NCI-H1436 treated with DMSO at 0.1 percent for 48 hours (cell line): Measurements from ENCODE around the gene PEX26.
"Not testable (repeated sequence)": the region's sequence is repeated elsewhere in the genome, so short reads cannot be mapped to it uniquely, and the experiment has no call there.

ENCODE experiments used
- DNase-seq: peaks from one replicate; lab custom pipeline; 2025; lab: John Stamatoyannopoulos, UW

The PEX26 gene

DNA sequence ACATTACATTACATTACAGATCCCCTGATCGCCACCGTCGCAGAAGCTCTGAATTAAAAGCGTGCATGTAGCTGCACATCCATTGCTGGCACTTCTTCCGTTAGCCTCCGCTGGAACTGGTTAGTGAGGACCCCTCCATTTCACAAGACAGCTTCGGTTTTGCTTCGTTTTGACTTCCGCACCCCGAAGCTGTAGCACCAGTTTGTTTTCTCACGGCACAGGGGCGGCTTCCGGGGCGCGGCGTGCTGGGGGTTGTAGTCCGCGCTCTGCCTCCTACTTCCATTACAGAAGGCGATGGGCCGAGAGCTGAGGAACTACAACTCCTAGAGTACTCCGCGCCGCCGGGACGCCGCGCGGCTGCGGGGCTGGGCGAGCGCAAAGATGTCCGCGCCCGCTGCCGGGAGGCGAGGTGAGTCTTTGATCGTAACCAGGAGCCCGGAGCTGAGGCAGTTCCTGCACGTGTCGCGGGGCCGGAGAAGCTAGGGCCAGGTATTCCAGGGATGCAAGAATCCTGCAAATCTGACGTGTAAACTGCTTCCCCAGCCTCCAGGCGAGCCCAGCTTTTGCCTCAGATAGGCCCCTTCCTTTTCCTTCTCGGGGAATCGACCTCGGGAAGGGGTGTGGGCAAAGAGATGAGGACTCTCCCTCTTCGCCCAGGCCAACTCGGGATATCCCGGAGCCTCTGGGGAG is at the start of gene PEX26:
Gene PEX26 (plus strand): TSS at position 352 of the 690 bp plus-strand sequence. CDS start 387 bp downstream, outside the sequence.
- DNase-seq, result peak; percentile 70

DNA sequence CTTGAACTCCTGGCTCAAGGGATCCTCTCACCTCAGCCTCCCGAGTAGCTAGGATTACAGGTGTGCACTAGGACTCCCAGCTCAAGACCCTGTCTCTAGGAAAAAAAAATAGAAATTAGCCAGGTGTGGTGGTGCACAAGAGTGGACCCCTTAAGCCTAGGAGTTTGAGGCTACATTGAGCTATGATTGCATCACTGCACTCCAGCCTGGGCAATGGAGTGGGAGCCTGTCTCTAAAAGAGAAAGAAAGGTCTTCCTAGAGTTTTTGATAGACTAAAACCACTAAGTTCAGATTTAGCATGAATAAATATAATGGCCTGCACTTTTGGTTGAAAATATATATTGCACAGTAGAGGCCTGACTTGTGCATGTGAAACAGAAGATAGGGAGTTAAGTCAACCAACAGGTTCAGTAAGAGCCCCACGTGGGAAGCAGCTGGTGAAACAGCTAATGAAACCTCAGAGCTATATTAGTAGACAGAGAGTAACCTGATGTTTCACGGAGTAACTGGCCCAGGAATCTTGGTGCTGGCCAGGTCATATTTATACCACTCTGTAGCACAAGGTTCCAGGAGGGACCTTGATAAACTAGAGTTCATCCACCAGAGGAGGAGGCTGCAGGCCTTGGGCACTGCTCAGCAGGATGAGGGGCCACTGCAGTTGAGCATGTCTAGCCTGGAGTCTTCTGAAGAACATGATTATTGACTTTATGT is 48.8 kb upstream of the PEX26 start:
- DNase-seq, result no peak

DNA sequence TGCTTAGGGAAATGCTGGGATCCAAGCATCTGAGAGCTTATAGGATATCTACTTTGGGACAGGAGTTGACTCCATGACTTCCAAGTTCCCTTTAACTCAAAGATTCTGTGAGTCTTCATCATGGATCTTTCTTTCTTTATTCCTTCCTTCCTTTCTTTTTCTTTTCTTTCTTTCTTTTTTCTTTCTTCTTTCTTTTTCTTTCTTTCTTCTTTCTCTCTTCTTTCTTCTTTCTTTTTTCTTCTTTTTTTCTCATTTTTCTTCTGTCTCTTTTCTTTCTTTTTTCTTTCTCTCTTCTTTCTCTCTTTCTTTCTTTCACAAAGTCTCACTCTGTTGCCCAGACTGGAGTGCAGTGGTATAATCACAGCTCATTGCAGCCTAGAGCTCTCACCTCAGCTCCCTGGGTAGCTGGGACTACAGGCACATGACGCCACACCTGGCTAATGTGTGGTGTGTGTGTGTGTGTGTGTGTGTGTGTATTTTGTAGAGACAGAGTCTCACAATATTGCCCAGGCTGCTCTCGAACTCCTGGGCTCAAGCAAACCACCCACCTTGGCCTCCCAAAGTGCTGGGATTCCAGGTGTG is 48.0 kb upstream of the PEX26 start:
- DNase-seq, result no peak

DNA sequence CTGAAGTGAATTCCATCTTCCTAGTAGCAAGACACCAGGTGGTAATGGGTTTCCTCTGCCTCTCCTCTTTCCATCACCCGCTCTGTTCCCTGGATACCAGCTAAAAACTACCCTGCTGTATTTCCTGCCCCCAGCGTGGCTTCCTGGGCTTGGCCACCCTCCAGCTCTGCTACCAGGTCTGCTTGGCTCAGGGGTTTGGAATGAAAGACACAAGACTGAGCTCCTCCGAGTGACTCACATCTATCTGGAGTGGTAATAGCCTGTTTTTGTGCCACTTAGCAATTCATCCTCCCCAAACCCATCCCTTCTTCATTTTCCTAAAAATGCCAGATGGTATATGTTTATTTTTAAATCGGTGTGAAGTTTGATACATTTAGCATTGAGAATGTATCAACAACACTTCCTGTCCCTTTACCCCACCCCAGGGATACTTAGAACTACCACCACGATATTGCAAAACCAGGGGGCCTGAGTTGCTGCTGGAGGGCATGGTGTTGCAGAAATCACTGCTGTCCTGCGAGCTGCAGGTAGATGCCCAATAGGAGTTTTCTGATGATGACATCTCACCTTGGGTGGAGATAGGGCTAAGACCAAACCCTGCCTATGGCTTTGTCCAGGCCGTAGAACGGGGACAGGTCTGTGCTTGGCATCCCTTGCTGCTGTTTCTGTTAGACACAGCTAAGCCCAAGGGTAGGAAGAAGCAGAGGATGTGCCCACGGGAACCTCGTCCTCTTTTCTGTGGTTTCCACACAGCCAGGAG is 45.9 kb upstream of the PEX26 start:
- DNase-seq, result no peak

DNA sequence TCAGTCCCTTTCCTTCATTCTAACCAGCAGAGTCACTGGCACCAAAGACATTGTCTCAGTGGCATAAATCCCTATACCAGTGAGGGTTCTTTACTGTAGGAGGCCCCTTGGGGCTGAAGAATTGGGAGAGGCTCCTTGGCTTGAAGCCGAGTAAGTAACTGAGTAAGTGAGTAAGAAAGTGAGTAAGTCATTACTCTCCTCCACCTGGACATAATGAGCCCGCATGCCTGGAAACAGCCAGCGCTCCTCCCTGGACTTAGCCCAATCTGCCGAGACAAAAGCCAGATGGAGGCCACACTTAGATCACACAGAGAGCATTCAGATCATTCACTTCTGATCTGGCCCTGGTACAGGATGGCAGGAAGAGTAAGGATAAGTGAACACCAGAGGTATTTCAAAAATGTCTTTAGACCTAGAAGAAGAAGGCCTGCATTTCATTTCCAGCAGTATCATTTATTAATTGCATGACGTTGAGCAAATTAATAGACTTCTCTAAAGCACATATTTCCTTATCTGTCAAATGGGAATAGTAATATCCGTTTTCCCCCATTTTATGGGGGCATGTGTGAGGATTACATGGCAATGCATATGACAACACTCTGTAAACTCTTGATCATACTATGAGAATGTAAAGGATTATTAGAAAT is 45.2 kb upstream of the PEX26 start:
- DNase-seq, result no peak

DNA sequence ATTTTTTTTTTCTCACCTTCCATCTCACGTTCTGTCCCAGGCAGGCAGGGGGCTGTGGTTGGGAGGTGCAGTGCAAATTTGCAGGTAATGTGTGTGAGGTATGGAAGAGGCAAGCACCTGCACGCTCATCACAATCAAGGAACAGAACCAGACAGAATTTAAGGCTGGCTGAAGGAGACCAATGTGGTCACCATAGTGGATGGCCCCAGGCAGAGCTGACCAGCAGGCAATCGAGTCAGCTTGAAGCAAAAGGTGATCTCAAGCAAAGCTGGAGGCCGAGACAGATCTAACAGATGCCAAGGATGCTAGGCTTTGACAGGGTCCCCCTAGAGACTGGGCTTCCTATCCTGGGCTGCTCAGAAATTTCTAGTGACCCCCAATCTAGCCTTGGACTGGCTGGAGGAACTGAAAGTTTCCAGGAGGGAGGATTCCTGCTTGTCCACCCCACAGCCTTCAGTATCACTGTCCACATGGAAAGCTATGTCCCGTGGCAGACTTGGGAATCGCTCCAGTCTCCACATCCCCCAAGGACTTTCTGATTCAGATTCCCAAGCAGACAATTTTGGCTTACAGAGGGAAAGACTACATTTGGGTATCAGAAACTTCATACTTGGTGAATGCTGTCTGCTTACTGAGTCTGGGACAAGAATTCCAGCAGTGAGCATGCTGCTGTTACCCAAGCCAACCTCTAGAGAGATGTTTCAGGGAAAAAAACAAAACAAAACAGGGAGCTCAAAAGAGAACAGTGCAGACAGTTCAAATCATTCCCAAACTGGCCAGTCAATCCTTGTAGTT is 44.4 kb upstream of the PEX26 start:
- no peak for DNase-seq

DNA sequence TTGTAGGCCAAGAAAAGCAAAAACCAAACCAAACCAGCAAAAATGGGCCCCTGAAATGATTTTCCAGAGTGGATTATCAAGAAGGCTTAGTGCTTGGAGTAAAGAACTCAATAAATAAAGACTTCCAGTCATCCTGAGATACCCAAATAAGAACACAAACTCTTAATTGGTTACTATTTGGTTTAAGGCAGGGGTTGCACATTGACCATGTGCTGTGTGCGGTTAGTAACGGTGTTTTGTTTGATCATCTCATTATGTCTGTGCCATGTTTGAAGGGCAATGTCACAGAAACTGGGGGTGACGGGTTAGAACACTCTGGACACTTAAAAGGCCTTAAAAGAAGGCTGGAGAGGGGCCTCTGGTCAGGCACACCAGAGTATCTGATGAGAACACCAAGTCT is 43.7 kb upstream of the PEX26 start:
- no peak for DNase-seq

DNA sequence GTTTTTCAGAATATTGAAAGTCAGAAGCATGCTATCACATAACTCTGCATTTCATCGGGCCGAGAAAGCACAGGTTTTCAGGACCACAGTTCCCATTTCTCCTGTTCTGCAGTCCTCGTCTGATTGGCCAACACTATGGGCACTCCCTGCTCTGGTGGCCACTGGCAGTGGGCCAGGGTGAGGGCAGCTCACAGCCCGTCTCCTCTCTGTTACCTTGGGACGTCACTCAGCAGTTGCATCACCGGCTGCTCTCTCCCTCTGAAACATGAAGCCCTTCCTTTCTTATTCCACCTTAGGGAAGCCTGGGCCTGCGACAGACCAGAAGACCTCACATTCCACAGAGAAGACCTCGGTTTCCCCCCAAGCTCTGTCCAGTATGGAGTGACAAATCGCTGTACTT is 42.0 kb upstream of the PEX26 start:
- DNase-seq, result no peak

DNA sequence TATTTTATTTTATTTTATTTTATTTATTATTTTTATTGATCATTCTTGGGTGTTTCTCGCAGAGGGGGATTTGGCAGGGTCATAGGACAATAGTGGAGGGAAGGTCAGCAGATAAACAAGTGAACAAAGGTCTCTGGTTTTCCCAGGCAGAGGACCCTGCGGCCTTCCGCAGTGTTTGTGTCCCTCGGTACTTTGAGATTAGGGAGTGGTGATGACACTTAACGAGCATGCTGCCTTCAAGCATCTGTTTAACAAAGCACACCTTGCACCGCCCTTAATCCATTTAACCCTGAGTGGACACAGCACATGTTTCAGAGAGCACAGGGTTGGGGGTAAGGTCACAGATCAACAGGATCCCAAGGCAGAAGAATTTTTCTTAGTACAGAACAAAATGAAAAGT is 36.9 kb upstream of the PEX26 start:
- not testable (repeated sequence) for DNase-seq

DNA sequence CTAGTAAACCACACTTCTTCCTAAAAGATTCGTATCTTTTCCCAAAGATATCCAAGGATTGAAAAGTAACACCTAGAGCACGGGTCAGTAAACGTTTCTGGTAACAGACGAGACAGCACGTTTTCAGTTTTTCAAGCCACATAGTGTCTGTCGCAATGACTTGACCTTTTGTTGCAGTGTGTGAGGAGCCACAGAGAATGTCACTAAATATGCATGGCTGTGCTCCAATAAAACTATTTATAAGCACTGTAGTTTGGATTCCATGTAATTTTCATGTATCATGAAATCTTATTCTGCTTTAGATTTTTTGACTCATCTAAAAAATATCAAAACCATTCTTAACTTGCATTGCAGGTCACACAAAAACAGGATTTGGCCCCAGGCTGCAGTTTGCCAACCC is 35.1 kb upstream of the PEX26 start:
- no peak for DNase-seq

DNA sequence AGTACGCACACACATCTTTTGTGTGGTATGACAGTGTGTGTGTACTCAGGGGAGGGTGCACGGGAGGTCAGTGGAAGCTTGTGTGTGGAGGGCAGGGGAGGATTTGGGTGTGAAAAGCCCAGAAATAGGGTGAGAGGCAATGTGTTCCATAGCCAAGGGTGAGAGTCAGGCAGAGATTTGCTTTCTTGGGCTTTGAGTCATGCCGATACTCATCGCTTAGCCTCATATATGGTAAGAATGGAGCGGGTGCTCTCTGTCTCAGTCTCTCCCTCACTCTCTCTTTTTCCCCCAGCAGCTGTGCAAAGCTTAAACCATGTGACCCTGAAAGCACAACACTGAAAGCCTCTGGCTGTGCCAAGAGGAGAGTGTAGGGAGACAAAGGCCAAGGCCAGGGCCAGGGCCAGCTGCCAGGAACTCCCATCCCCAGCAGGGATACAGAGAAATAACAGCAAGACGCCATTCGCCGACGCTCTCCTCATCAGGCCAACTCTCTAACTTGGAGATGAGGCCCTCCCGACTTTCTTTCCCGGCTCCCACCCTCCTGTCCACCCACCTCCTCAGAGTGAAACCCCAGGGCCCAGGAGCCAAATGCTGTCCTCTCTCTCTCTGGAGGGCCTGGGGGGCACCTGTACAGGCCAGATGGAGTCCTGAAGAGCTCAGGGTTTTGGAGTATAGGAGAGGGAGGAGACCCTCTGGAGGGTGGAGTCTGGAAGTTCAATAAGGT is 33.1 kb upstream of the PEX26 start:
- DNase-seq, result no peak

DNA sequence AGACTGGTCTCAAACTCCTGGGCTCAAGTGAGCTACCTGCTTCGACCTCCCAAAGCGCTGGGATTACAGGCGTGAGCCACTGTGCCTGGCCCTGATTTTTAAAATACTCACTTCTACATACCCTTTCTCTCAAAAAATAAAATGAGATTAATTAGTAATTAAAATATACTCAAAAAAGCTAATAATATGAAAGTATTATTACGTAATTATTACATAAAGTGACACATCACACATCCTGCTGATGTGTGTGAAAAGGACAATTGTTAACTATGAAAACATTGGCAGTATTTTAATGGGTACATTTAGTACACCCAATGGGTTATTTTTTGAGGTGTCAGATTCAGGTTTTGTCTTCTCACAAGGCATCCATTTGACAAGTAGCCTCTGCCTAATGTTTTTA is 32.0 kb upstream of the PEX26 start:
- no peak for DNase-seq

DNA sequence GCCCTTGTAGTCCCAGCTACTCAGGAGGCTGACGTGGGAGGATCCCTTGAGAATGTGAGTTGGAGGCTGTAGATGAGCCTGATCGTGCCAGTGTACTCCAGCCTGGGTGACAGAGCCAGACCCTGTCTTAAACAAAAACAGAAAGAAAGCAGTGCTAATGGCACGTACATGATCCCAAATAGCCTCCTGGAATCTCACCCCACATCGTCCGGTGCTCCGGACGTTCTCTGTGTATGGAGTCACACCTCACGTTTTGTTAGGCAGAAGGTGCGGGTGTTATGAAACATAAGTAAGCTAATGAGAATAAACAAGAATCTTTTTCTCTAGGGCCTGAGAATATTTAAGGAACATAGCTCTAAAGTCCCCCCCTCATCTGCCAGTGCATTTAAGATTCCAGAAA is 29.7 kb upstream of the PEX26 start:
- no peak for DNase-seq

DNA sequence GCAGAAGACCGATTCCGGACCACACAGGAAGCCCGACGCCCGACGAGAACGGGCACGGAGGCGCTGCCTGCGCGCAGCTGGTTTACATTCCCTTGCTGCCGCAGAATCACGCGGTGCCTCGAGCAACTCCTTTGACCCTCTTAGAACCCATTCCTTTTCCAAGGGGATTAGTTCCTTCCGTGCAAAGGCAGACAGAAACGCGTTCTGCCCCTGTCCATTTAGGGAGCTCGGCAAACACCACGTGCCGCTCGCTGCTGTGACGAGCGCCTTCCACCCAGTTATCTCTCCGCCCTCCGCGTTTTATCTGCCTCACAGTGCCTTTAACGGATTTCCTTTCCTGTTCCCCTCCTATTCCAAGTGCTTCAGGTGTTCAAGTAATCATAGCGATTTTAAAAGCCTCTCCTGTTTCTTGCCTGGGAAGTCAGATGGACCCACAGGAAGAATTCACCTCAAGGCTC is 29.3 kb upstream of the PEX26 start:
- no peak for DNase-seq

DNA sequence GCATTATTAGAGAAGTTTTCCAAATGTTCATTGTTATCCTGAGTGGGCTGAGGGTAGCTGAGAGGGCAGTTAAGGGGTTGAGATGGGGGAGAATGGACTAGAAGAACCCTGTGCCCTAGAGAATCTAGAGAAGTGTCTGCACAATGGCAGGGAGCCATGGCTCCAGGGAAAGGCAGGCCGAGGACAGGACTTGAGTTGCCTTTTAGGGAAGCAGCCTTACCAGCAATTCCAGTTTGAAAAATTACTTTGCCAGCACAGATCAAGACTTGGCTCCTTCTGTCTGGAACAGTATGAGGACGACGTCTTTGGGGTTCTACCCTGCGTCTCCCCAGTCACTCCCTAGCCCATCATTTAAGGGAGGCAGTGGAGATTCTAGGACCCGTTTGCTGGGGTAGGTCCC is 27.7 kb upstream of the PEX26 start:
- no peak for DNase-seq

DNA sequence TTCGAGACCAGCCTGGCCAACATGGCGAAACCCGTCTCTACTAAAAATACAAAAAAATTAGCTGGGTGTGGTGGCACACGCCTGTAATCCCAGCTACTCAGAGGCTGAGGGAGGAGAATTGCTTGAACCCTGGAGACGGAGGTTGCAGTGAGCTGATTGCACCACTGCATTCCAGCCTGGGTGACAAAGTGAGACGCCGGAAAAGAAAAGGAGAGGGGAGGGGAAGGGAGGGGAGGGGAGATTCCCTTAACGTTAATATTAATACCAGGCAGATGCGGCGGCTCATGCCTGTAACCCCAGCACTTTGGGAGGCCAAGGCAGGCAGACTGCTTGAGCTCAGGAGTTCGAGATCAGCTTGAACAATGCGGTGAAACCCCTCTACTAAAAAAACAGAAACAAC is 26.7 kb upstream of the PEX26 start:
- not testable (repeated sequence) for DNase-seq

DNA sequence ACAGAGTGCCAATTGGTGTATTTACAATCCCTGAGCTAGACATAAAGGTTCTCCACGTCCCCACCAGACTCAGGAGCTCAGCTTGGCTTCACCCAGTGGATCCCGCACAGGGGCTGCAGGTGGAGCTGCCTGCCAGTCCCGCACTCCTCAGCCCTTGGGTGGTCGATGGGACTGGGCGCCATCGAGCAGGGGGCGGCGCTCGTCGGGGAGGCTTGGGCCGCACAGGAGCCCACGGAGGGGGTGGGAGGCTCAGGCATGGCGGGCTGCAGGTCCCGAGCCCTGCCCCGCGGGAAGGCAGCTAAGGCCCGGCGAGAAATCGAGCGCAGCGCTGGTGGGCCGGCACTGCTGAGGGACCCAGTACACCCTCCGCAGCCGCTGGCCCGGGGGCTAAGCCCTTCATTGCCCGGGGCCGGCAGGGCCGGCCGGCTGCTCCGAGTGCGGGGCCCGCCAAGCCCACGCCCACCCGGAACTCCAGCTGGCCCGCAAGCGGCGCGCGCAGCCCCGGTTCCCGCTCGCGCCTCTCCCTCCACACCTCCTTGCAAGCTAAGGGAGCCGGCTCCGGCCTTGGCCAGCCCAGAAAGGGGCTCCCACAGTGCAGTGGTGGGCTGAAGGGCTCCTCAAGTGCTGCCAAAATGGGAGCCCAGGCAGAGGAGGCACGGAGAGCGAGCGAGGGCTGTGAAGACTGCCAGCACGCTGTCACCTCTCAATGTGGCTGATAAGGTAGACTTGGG is 24.4 kb upstream of the PEX26 start:
- DNase-seq, result not testable (repeated sequence)

DNA sequence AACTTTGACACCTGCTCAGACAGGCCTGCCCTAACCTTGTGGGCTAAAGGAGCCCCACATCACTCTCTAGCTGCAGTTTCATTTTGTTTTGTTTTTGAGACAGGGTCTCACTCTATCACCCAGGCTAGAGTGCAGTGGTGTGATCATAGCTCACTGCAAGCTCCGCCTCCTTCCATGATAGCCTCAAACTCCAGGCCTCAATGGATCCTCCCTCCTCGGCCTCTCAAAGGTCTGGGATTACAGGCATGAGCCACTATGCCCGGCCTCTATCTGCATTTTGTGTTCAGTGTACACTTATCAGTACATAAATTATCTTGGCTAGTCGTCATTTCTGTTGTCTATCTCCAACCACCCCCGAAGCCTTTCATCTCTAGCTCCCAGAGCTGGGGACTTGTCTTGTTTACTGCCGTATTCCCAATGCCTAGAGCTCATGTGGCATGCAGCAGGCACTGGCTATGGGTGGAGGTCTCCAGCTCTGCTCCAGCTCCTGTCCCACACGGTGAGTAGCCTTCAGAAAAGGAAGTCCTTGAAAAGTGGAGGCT is 22.1 kb upstream of the PEX26 start:
- DNase-seq, result no peak

DNA sequence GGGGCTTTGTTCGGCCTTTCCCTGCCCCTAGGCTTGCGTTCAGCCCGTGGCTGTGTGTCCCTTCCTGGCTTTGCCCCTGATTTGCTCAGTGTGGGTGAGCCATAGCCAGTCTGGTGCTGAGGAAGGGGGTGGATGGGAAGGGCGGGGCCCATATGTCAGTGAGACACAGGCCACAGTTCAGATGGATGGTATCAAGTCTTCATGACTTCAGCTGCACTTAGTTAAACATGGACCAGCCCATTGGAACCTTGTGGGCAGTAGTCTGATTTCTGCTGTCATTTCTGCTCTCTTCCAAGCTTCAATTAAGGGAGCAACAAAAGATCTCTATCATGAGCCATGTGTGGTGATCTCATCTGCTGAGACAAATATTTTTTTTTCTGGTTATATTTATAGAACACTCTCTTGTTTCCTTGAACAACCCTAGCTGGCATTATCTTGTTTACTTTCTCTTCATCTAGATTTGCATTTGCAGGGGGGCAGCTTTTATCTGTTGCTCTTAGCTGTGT is 21.6 kb upstream of the PEX26 start:
- no peak for DNase-seq
